GM12878 (cell line): ENCODE results near the gene ZNF385D. TPM values are rescaled to one million over a fixed set of nuclear protein-coding genes. Genes with fewer than 3 reads are reported as not detected.

Experiments used
- ATAC-seq: fragments of 200-7000 bp; cut with Tn5 transposase; 3 replicates; pipeline ENCODE4 v1.9.1; 2020; ENCODE audit warnings: mild to moderate bottlenecking, moderate library complexity
- BruUV-seq: library from RNA; stranded (reverse); fragments of 400-500 nt; replicated peaks from 2 replicates; lab custom pipeline; 2021; lab: Mats Ljungman, UMichigan
- CTCF ChIA-PET: fragments of 300-600 bp; sonication (Branson Sonifier 250); formaldehyde crosslinking; extraction: SDS; loops from one replicate; lab custom pipeline; 2021; ENCODE audit warnings: inconsistent platforms; lab: Yijun Ruan, JAX
- POLR2A ChIA-PET: fragments of 350-600 bp; formaldehyde crosslinking; extraction: SDS; loops from one replicate; lab custom pipeline; 2021; ENCODE audit warnings: inconsistent platforms; lab: Charles Lee
- RAD21 ChIA-PET: fragments of 300-600 bp; sonication (Branson Sonifier 250); formaldehyde crosslinking; loops from one replicate; lab custom pipeline; 2023; ENCODE audit warnings: antibody characterized with exemption; ENCODE audit not compliant: unreplicated experiment; lab: Charles Lee
- SMC1A ChIA-PET: fragments of 300-600 bp; sonication (Branson Sonifier 250); formaldehyde crosslinking; loops from one replicate; lab custom pipeline; 2023; ENCODE audit not compliant: unreplicated experiment, uncharacterized antibody; lab: Charles Lee
- DNase-seq: peaks from one replicate; pipeline ENCODE4 v3.0.0-alpha.2; 2011; ENCODE audit warnings: low read depth, low spot score
- FAIRE-seq: peaks from 3 replicates; lab custom pipeline; 2011; peaks lifted over from hg19 to GRCh38; lab: Jason Lieb, UNC
- H2AFZ ChIP-seq: 2 replicates; pipeline ENCODE4 v1.6.0; 2011; ENCODE audit warnings: low read depth, low read length, control low read depth; ENCODE audit not compliant: control insufficient read depth
- H3K27ac ChIP-seq: 2 replicates; pipeline ENCODE4 v1.5.1; 2011; ENCODE audit warnings: control low read depth; ENCODE audit not compliant: control insufficient read depth, insufficient read depth
- H3K27me3 ChIP-seq, 2 experiments: replicated peaks in 1 of 2; 2 replicates each; pipeline versions ENCODE4 v1.6.0 to v1.6.1; 2011; ENCODE audit warnings: low read length in 1 of 2; ENCODE audit not compliant: control insufficient read depth in 2 of 2, insufficient read depth in 2 of 2
- H3K36me3 ChIP-seq, 2 experiments: 2 replicates each; pipeline ENCODE4 v1.5.1; 2011; ENCODE audit warnings: low read length in 1 of 2; ENCODE audit not compliant: control insufficient read depth in 2 of 2, insufficient read depth in 2 of 2
- H3K4me1 ChIP-seq: 2 replicates; pipeline ENCODE4 v1.6.1; 2011; ENCODE audit warnings: mild to moderate bottlenecking, low read length, moderate library complexity, mixed read lengths; ENCODE audit not compliant: control insufficient read depth, insufficient read depth
- H3K4me2 ChIP-seq: 2 replicates; pipeline ENCODE4 v1.6.0; 2011; ENCODE audit warnings: control low read depth; ENCODE audit not compliant: control insufficient read depth, insufficient read depth
- H3K4me3 ChIP-seq: fragments of 200-600 bp; sonication (generic); 2 replicates; pipeline ENCODE4 v1.5.1; 2016
- H3K79me2 ChIP-seq: 2 replicates; pipeline ENCODE4 v1.6.0; 2011; ENCODE audit warnings: low read length; ENCODE audit not compliant: control insufficient read depth, insufficient read depth
- H3K9ac ChIP-seq: 2 replicates; pipeline ENCODE4 v1.8.0; 2011; ENCODE audit warnings: low read length, control low read depth, mixed read lengths; ENCODE audit not compliant: control insufficient read depth, insufficient read depth
- H3K9me3 ChIP-seq: replicated peaks from 3 replicates; pipeline ENCODE4 v1.5.1; 2011; ENCODE audit warnings: mild to moderate bottlenecking, low read length; ENCODE audit not compliant: control insufficient read depth, insufficient read depth
- H4K20me1 ChIP-seq: 2 replicates; pipeline ENCODE4 v1.6.0; 2011; ENCODE audit not compliant: control insufficient read depth, insufficient read depth
- ATF3 ChIP-seq: IDR thresholded peaks from 2 replicates; pipeline ENCODE4 v1.6.1; 2011; ENCODE audit warnings: low read depth, mild to moderate bottlenecking, low read length, moderate library complexity, borderline replicate concordance; ENCODE audit errors: extremely low read depth
- CBX3 ChIP-seq: fragments of 200-600 bp; sonication (generic); IDR thresholded peaks from 2 replicates; pipeline ENCODE4 v1.6.1; 2016; ENCODE audit warnings: low read depth, borderline replicate concordance
- DPF2 ChIP-seq: fragments of 450-650 bp; IDR thresholded peaks from 2 replicates; pipeline ENCODE4 v1.6.1; 2017; ENCODE audit warnings: mild to moderate bottlenecking
- MXI1 ChIP-seq: fragments of 150-350 bp; IDR thresholded peaks from 2 replicates; pipeline ENCODE4 v1.6.1; 2011; ENCODE audit warnings: low read depth, mild to moderate bottlenecking, inconsistent platforms, low read length, improper control_type of control experiment
- NR2C2 ChIP-seq: IDR thresholded peaks from 2 replicates; pipeline ENCODE4 v1.6.1; 2011; ENCODE audit warnings: borderline replicate concordance, low read depth; ENCODE audit not compliant: control insufficient read depth, insufficient read length
- RELA ChIP-seq: fragments of 450-650 bp; IDR thresholded peaks from 2 replicates; pipeline ENCODE4 v1.8.0; 2014; ENCODE audit warnings: borderline replicate concordance; ENCODE audit not compliant: partially characterized antibody
- RUNX3 ChIP-seq: IDR thresholded peaks from 2 replicates; pipeline ENCODE4 v1.6.1; 2012; ENCODE audit warnings: low read length, inconsistent platforms
- SMC3 ChIP-seq: IDR thresholded peaks from 2 replicates; pipeline ENCODE4 v1.6.1; 2011; ENCODE audit warnings: low read length, improper control_type of control experiment, borderline replicate concordance
- WGBS: methylation state at CpG from one replicate; pipeline ENCODE4 v1.1.6; 2016; ENCODE audit warnings: low lambda C conversion rate; ENCODE audit not compliant: insufficient replicate concordance, insufficient coverage; ENCODE audit errors: missing lambda C conversion rate; 5-methylcytosine and 5-hydroxymethylcytosine counted together
- in situ Hi-C: fragments of 300-500 bp; cut with MboI; formaldehyde crosslinking; loops from 9 replicates; pipeline ENCODE4 v1.14.3; 2018; ENCODE audit warnings: mixed read lengths
- intact Hi-C: fragments of 100-400 bp; cut with micrococcal nuclease; formaldehyde crosslinking; loops from one replicate; pipeline ENCODE4 v1.14.2; 2022; ENCODE audit not compliant: unreplicated experiment
- polyA plus RNA-seq, 11 experiments: library from polyadenylated mRNA; depleted of rRNA in 4 of 11; unstranded in 6 of 11; stranded (reverse) in 5 of 11; fragments of >200 nt; fragmentation: Nextera tagmentation in 4 of 11; fragmentation: Illumina TruSeq in 1 of 11; extraction: Ambion mirVana in 4 of 11; extraction: Trizol in 1 of 11; gene quantifications; 1 replicate in 1 of 11; 2 replicates in 10 of 11; pipeline versions ENCODE4 v1.2.1 to v1.2.3, GENCODE V29; 2011 to 2016; ENCODE audit warnings: inconsistent platforms in 2 of 11, missing spikeins in 2 of 11, low read depth in 1 of 11
- total RNA-seq, 4 experiments: library from RNA; depleted of rRNA in 3 of 4; stranded (reverse); fragments of >200 nt in 3 of 4; fragmentation: Illumina TruSeq in 1 of 4; extraction: Trizol in 1 of 4; gene quantifications; 2 replicates each; pipeline versions ENCODE4 v1.2.1 to v1.2.3, GENCODE V29; 2013 to 2021
- TF ChIP-seq, protein P1 (sequence below): IDR thresholded peaks from 2 replicates; pipeline ENCODE4 v1.6.1; 2012; ENCODE audit warnings: mild to moderate bottlenecking, low read depth, low read length
- TF ChIP-seq, protein P2 (sequence below): fragments of 450-650 bp; formaldehyde crosslinking; IDR thresholded peaks from 2 replicates; pipeline ENCODE4 v1.4.0; 2022; ENCODE audit warnings: mild to moderate bottlenecking, moderate library complexity

Gene ZNF385D
- total and polyA plus RNA-seq, 10 of the 15 experiments (the other 5 are each of a cell fraction or from before 2014, with no cell fraction given), result 0.01 to 0.62 (median 0.18) TPM; not detected in 5

GRCh38 chr3:21682206-21682605 is 68.8 kb downstream of the ZNF385D start:
- Histone ChIP-seq H4K20me1 (no peaks in the 10 kb centered on the region), H3K4me1 (no peaks in the 10 kb centered on the region), H3K4me2 (no peak overlapping the region), H3K9me3 (no peaks in the 10 kb centered on the region), H3K4me3 (no peak overlapping the region), H3K79me2 (no peaks in the 10 kb centered on the region), H3K27ac (no peak overlapping the region), H3K27me3 (no peaks in the 10 kb centered on the region), H2AFZ (no peak overlapping the region), H3K36me3 (no peaks in the 10 kb centered on the region), H3K9ac (no peak overlapping the region)
- RAD21 ChIA-PET, result no interaction called here
- in situ Hi-C loops (no loop called here), intact Hi-C loops (no loop called here)
- no peak for FAIRE-seq
- no peak for DNase-seq
- POLR2A ChIA-PET, result no interaction called here
- TF ChIP-seq ATF3 (no peak), DPF2 (no peak), SMC3 (no peak), RELA (no peak), RUNX3 (no peak), MXI1 (no peak), CBX3 (no peak)
- SMC1A ChIA-PET, result no interaction called here
- no peak for ATAC-seq
- no TSS peak for BruUV-seq
- CTCF ChIA-PET, result no interaction called here

- ChIA-PET CTCF (no interaction called here), SMC1A (no interaction called here), POLR2A (no interaction called here), RAD21 (no interaction called here)
- H3K4me1 ChIP-seq, result no peaks in the 10 kb centered on the region
- H3K4me3 ChIP-seq, result no peak overlapping the region
- no peak overlapping the region for H3K4me2 ChIP-seq
- DNase-seq, result no peak
- FAIRE-seq, result no peak
- H3K79me2 ChIP-seq, result no peaks in the 10 kb centered on the region
- no peaks in the 10 kb centered on the region for H3K27me3 ChIP-seq
- no peak overlapping the region for H2AFZ ChIP-seq
- in situ Hi-C loops (no loop called here), intact Hi-C loops (no loop called here)
- no peak for ATAC-seq
- no peak overlapping the region for H3K9ac ChIP-seq
- H3K27ac ChIP-seq, result no peak overlapping the region
- BruUV-seq, result no TSS peak
- H4K20me1 ChIP-seq, result no peaks in the 10 kb centered on the region
- no peaks in the 10 kb centered on the region for H3K9me3 ChIP-seq
- 2% methylated on average over 3 of the region's 3 CpGs for WGBS
- no peaks in the 10 kb centered on the region for H3K36me3 ChIP-seq
- TF ChIP-seq, protein P1, sequence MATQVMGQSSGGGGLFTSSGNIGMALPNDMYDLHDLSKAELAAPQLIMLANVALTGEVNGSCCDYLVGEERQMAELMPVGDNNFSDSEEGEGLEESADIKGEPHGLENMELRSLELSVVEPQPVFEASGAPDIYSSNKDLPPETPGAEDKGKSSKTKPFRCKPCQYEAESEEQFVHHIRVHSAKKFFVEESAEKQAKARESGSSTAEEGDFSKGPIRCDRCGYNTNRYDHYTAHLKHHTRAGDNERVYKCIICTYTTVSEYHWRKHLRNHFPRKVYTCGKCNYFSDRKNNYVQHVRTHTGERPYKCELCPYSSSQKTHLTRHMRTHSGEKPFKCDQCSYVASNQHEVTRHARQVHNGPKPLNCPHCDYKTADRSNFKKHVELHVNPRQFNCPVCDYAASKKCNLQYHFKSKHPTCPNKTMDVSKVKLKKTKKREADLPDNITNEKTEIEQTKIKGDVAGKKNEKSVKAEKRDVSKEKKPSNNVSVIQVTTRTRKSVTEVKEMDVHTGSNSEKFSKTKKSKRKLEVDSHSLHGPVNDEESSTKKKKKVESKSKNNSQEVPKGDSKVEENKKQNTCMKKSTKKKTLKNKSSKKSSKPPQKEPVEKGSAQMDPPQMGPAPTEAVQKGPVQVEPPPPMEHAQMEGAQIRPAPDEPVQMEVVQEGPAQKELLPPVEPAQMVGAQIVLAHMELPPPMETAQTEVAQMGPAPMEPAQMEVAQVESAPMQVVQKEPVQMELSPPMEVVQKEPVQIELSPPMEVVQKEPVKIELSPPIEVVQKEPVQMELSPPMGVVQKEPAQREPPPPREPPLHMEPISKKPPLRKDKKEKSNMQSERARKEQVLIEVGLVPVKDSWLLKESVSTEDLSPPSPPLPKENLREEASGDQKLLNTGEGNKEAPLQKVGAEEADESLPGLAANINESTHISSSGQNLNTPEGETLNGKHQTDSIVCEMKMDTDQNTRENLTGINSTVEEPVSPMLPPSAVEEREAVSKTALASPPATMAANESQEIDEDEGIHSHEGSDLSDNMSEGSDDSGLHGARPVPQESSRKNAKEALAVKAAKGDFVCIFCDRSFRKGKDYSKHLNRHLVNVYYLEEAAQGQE, result no peak
- TF ChIP-seq NR2C2 (no peak), CBX3 (no peak)
- TF ChIP-seq, protein P2, sequence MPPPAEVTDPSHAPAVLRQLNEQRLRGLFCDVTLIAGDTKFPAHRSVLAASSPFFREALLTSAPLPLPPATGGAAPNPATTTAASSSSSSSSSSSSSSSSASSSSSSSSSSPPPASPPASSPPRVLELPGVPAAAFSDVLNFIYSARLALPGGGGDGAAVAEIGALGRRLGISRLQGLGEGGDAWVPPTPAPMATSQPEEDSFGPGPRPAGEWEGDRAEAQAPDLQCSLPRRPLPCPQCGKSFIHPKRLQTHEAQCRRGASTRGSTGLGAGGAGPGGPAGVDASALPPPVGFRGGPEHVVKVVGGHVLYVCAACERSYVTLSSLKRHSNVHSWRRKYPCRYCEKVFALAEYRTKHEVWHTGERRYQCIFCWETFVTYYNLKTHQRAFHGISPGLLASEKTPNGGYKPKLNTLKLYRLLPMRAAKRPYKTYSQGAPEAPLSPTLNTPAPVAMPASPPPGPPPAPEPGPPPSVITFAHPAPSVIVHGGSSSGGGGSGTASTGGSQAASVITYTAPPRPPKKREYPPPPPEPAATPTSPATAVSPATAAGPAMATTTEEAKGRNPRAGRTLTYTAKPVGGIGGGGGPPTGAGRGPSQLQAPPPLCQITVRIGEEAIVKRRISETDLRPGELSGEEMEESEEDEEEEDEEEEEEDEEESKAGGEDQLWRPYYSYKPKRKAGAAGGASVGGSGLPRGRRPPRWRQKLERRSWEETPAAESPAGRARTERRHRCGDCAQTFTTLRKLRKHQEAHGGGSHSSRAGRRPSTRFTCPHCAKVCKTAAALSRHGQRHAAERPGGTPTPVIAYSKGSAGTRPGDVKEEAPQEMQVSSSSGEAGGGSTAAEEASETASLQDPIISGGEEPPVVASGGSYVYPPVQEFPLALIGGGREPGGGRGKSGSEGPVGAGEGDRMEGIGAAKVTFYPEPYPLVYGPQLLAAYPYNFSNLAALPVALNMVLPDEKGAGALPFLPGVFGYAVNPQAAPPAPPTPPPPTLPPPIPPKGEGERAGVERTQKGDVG, result no peak
These were observed 77.6 kb downstream of the ZNF385D start for GRCh38 chr3:21673393-21673792.
